Measurements from ENCODE around the gene EIF4H. TPM values are rescaled to one million over a fixed set of nuclear protein-coding genes. Genes with fewer than 3 reads are reported as not detected.

EIF4H gene
- total RNA-seq, 1 experiment from 2014 or later: 318 TPM

- no peaks in the 10 kb centered on the region for H3K9me3 ChIP-seq (ENCODE audit: control insufficient read depth, insufficient read depth, low read depth, low read length)
- peaks cover 31% of the 10 kb centered on the region for H3K4me1 ChIP-seq (ENCODE audit: control insufficient read depth, insufficient read depth, low read length)
- no TSS peak for BruUV-seq (replicated peaks)
- POLR2A ChIA-PET: interaction anchor here (0.6 to 1.0 kb wide), 2 partner anchors 9 to 43 kb away, joined by 3 read pairs; no protein-coding TSS in a partner anchor
- no peak for DNase-seq (ENCODE audit: low read depth, low spot score)
- H3K27me3 ChIP-seq (ENCODE audit: control insufficient read depth, insufficient read depth, low read length): no peaks in the 10 kb centered on the region
- H3K4me3 ChIP-seq (ENCODE audit: low read depth in 2 of 2, low read length in 2 of 2): peak overlapping the region; percentile 93 to 99
- CTCF ChIA-PET: no interaction called here
- H3K27ac ChIP-seq (ENCODE audit: low read length): peak overlapping the region; percentile 91
- peak; percentile 66 for ATAC-seq
- TF ChIP-seq CTCF (IDR thresholded peaks at IDR 0.05) (no peak), POLR2AphosphoS5 (IDR thresholded peaks at IDR 0.05; ENCODE audit: low read depth, low read length) (no peak), REST (IDR thresholded peaks at IDR 0.05; ENCODE audit: insufficient read depth in 1 of 2, low read depth in 2 of 2, low read length in 1 of 2) (no peak), TCF7L2 (IDR thresholded peaks at IDR 0.05; ENCODE audit: low read depth, low read length) (no peak), SIN3A (IDR thresholded peaks at IDR 0.05; ENCODE audit: borderline replicate concordance, insufficient read depth, low read depth, low read length) (no peak)
- peaks cover 14% of the 10 kb centered on the region for H3K36me3 ChIP-seq (ENCODE audit: control insufficient read depth, insufficient read depth, low read length)
- intact Hi-C loops (cut with micrococcal nuclease; ENCODE audit: unreplicated experiment) (loop anchor here (10.0 kb wide), 1 partner anchor 100 kb away; no protein-coding TSS in a partner anchor), in situ Hi-C loops (cut with HindIII; ENCODE audit: low pct_unique_long_range_greater_than_20kb, low sequenced_read_pairs) (no loop called here)
Measured at GRCh38 chr7:74174606-74175082, 488 bp downstream of the EIF4H start.

GRCh38 chr7:74175340-74175739 lies 1.2 kb downstream of the EIF4H start:
- Histone ChIP-seq H3K27ac (ENCODE audit: low read length) (peak overlapping the region; percentile 91), H3K4me3 (ENCODE audit: low read depth in 2 of 2, low read length in 2 of 2) (peak overlapping the region; percentile 93 to 99), H3K36me3 (ENCODE audit: control insufficient read depth, insufficient read depth, low read length) (peaks cover 14% of the 10 kb centered on the region), H3K4me1 (ENCODE audit: control insufficient read depth, insufficient read depth, low read length) (peaks cover 33% of the 10 kb centered on the region), H3K9me3 (ENCODE audit: control insufficient read depth, insufficient read depth, low read depth, low read length) (no peaks in the 10 kb centered on the region), H3K27me3 (ENCODE audit: control insufficient read depth, insufficient read depth, low read length) (no peaks in the 10 kb centered on the region)
- intact Hi-C loops (cut with micrococcal nuclease; ENCODE audit: unreplicated experiment) (loop anchor here (10.0 kb wide), 1 partner anchor 101 kb away; no protein-coding TSS in a partner anchor), in situ Hi-C loops (cut with HindIII; ENCODE audit: low pct_unique_long_range_greater_than_20kb, low sequenced_read_pairs) (no loop called here)
- ATAC-seq (no peak), DNase-seq (ENCODE audit: low read depth, low spot score) (no peak)
- CTCF ChIA-PET: interaction anchor here (0.7 to 1.0 kb wide), 2 partner anchors 28 to 31 kb away, joined by 3 read pairs; no protein-coding TSS in a partner anchor
- POLR2A ChIA-PET: interaction anchor here (0.6 to 1.0 kb wide), 2 partner anchors 8 to 52 kb away, joined by 3 to 4 read pairs; no protein-coding TSS in a partner anchor
- BruUV-seq (replicated peaks): TSS peak; percentile 78
- TF ChIP-seq REST (IDR thresholded peaks at IDR 0.05; ENCODE audit: insufficient read depth in 1 of 2, low read depth in 2 of 2, low read length in 1 of 2) (no peak), CTCF (IDR thresholded peaks at IDR 0.05) (no peak), SIN3A (IDR thresholded peaks at IDR 0.05; ENCODE audit: borderline replicate concordance, insufficient read depth, low read depth, low read length) (no peak), TCF7L2 (IDR thresholded peaks at IDR 0.05; ENCODE audit: low read depth, low read length) (no peak)

Measured in Panc1 (cell line).